Psoas muscle (tissue), 8 donors: ENCODE results near the gene TCP11. TPM values are rescaled to one million over a fixed set of nuclear protein-coding genes. Genes with fewer than 3 reads are reported as not detected.

Experiments used
- ATAC-seq, 4 donors: fragments of 200-7000 bp; cut with Tn5 transposase; one replicate each; pipeline ENCODE4 v1.9.1; 2020; ENCODE audit warnings: moderate library complexity in 3 of 4, mild to moderate bottlenecking in 2 of 4
- DNase-seq, 2 donors: peaks; one replicate each; pipeline ENCODE4 v3.0.0-alpha.2; 2020
- H3K27ac ChIP-seq: fragments of 200-600 bp; one replicate; pipeline ENCODE4 v1.8.0; 2022
- H3K27me3 ChIP-seq, 3 donors: fragments of 200-600 bp in 1 of 3; one replicate each; pipeline versions ENCODE4 v1.6.1 to v1.8.0; 2013 to 2022; ENCODE audit warnings: low read length in 2 of 3, mild to moderate bottlenecking in 2 of 3, moderate library complexity in 1 of 3; ENCODE audit not compliant: insufficient read depth in 3 of 3
- H3K36me3 ChIP-seq, 2 donors: fragments of 200-600 bp in 1 of 2; one replicate each; pipeline versions ENCODE4 v1.6.1 to v1.8.0; 2013 to 2022; ENCODE audit warnings: low read depth in 1 of 2, mild to moderate bottlenecking in 1 of 2, moderate library complexity in 1 of 2; ENCODE audit not compliant: insufficient read depth in 1 of 2
- H3K4me1 ChIP-seq: fragments of 200-600 bp; one replicate; pipeline ENCODE4 v1.8.0; 2022
- H3K4me3 ChIP-seq: fragments of 200-600 bp; one replicate; pipeline ENCODE4 v1.8.0; 2022; ENCODE audit warnings: mild to moderate bottlenecking
- H3K9me3 ChIP-seq: fragments of 200-600 bp; one replicate; pipeline ENCODE4 v1.8.0; 2022
- CTCF ChIP-seq: fragments of 200-600 bp; IDR thresholded peaks from one replicate; pipeline ENCODE4 v1.8.0; 2022; ENCODE audit warnings: antibody characterized with exemption
- WGBS, 3 donors: extraction: QIAGEN DNeasy Blood & Tissue Kit; methylation state at CpG; one replicate each; pipeline versions ENCODE4 v1.1.6 to v1.1.7; 2013; 5-methylcytosine and 5-hydroxymethylcytosine counted together
- intact Hi-C, 2 donors: fragments of 100-400 bp; cut with DNase I; formaldehyde crosslinking; loops; one replicate each; pipeline versions ENCODE4 v1.11.0 to v1.14.2; 2022
- polyA plus RNA-seq, 3 donors: library from polyadenylated mRNA; stranded (reverse); fragments of 200-250 nt; gene quantifications; one replicate each; pipeline ENCODE4 v1.2.3, GENCODE V29; 2013
- total RNA-seq, 4 donors: library from RNA; stranded (reverse); fragmentation: NEBNext Ultra II Directional in 2 of 4; extraction: Animal tissue kit (Norgen Biotek cat#: 25700) in 2 of 4; gene quantifications; one replicate each; pipeline versions ENCODE4 v1.2.1 to v1.2.4, GENCODE V29; 2021 to 2023
- donor health status: healthy with polysubstance abuse.
- donor health status: DM: no; HTN: no; CAD: no; lungs with moderate emphysema.
- donor health status: Bipolar disorder and iron deficiency.
- donor health status: healthy.
- donor health status: DM: yes; HTN: yes; CAD: no.
- donor health status: DM: no; HTN: no; CAD: no.
- donor health status: DM: no; HTN: no; CAD: no.
- donor health status: DM: yes; HTN: yes; CAD: no.

TCP11 gene
- total and polyA plus RNA-seq, 7 donors, result 0.08 TPM; not detected in 6

- no peak overlapping the region for H3K27ac ChIP-seq
- H3K4me3 ChIP-seq, result no peak overlapping the region
- 55 to 65% (median 56%) methylated on average over 16 of the region's 16 CpGs for WGBS, 3 donors
- H3K36me3 ChIP-seq, result no peaks in the 10 kb centered on the region
- DNase-seq (no peak), ATAC-seq (no peak)
- H3K4me1 ChIP-seq, result no peaks in the 10 kb centered on the region
- intact Hi-C loops, result loop anchor here in 1 of 2 donors (5.0 kb wide), 1 partner anchor 92 kb away; no protein-coding TSS in a partner anchor
- no peaks in the 10 kb centered on the region for H3K9me3 ChIP-seq
- peaks cover 0 to 3% (median 0%) of the 10 kb centered on the region in 3 donors for H3K27me3 ChIP-seq
- no peak for TF ChIP-seq CTCF
Measured at GRCh38 chr6:35149891-35150566, 8.9 kb upstream of the TCP11 start.

GRCh38 chr6:35148167-35148741 lies 7.1 kb upstream of the TCP11 start:
- Histone ChIP-seq H3K36me3 (no peaks in the 10 kb centered on the region), H3K27ac (no peak overlapping the region), H3K4me1 (no peaks in the 10 kb centered on the region), H3K4me3 (no peak overlapping the region), H3K27me3 (peaks cover 0 to 3% (median 0%) of the 10 kb centered on the region in 3 donors), H3K9me3 (no peaks in the 10 kb centered on the region)
- ATAC-seq, result no peak
- intact Hi-C loops, result loop anchor here in 1 of 2 donors (5.0 kb wide), 1 partner anchor 94 kb away; no protein-coding TSS in a partner anchor
- no peak for DNase-seq
- TF ChIP-seq CTCF, result no peak
- WGBS, 3 donors, result 25 to 30% (median 27%) methylated on average over 8 of the region's 8 CpGs

GRCh38 chr6:35147486-35147885 lies 6.3 kb upstream of the TCP11 start:
- Histone ChIP-seq H3K4me3 (no peak overlapping the region), H3K27ac (no peak overlapping the region), H3K9me3 (no peaks in the 10 kb centered on the region), H3K36me3 (no peaks in the 10 kb centered on the region), H3K4me1 (no peaks in the 10 kb centered on the region), H3K27me3 (peaks cover 0 to 3% (median 0%) of the 10 kb centered on the region in 3 donors)
- no peak for TF ChIP-seq CTCF
- DNase-seq (no peak), ATAC-seq (no peak)
- intact Hi-C loops, result loop anchor here in 1 of 2 donors (5.0 kb wide), 1 partner anchor 95 kb away; no protein-coding TSS in a partner anchor
- 77 to 83% (median 79%) methylated on average over 3 of the region's 3 CpGs for WGBS, 3 donors

- WGBS, 3 donors, result 90 to 92% (median 91%) methylated on average over 3 of the region's 3 CpGs
- H3K27ac ChIP-seq, result no peak overlapping the region
- no peaks in the 10 kb centered on the region for H3K36me3 ChIP-seq
- no peak for ATAC-seq
- H3K27me3 ChIP-seq, result peaks cover 0 to 3% (median 0%) of the 10 kb centered on the region in 3 donors
- H3K4me1 ChIP-seq, result no peaks in the 10 kb centered on the region
- no peak for TF ChIP-seq CTCF
- intact Hi-C loops, result loop anchor here in 1 of 2 donors (5.0 kb wide), 1 partner anchor 95 kb away; no protein-coding TSS in a partner anchor
- no peak for DNase-seq
- H3K9me3 ChIP-seq, result no peaks in the 10 kb centered on the region
- H3K4me3 ChIP-seq, result no peak overlapping the region
Measured at GRCh38 chr6:35147026-35147425, 5.9 kb upstream of the TCP11 start.
